GM10266 (cell line): Measurements from ENCODE around the gene NYNRIN.
A peak's percentile ranks its signal among the peaks of the same experiment; 100 is the strongest.

Experiments used
- DNase-seq: peaks from one replicate; pipeline ENCODE4 v3.0.0; 2012; ENCODE audit errors: extremely low spot score
- TF ChIP-seq, protein P1 (sequence below): IDR thresholded peaks from 2 replicates; pipeline ENCODE4 v1.5.1; 2012; ENCODE audit warnings: mild to moderate bottlenecking, low read depth; ENCODE audit not compliant: control insufficient read depth, insufficient read depth; ENCODE audit errors: missing control alignments

NYNRIN gene

GRCh38 chr14:24360281-24360680 lies 38.5 kb upstream of the NYNRIN start:
- no peak for DNase-seq
- TF ChIP-seq, protein P1, sequence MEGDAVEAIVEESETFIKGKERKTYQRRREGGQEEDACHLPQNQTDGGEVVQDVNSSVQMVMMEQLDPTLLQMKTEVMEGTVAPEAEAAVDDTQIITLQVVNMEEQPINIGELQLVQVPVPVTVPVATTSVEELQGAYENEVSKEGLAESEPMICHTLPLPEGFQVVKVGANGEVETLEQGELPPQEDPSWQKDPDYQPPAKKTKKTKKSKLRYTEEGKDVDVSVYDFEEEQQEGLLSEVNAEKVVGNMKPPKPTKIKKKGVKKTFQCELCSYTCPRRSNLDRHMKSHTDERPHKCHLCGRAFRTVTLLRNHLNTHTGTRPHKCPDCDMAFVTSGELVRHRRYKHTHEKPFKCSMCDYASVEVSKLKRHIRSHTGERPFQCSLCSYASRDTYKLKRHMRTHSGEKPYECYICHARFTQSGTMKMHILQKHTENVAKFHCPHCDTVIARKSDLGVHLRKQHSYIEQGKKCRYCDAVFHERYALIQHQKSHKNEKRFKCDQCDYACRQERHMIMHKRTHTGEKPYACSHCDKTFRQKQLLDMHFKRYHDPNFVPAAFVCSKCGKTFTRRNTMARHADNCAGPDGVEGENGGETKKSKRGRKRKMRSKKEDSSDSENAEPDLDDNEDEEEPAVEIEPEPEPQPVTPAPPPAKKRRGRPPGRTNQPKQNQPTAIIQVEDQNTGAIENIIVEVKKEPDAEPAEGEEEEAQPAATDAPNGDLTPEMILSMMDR: no peak

DNA sequence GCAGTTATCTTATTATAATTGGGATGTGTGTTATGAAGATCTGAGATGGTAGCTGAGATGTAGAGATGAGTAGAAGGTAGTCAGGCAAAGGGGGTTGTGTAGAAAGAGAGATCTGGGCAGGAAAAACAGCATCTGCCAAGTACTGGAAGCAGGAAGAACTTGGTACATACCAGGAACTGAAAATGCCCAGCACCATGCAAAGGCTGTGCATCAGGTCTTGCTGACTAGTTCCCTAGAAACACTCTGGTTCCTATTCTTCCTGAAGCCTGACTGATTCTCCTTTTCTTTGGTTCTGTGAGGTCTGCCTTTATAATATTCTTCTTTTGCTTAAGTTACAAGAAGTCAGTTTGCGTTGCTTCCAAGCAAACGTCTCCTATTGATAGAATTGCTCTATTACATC lies 37.5 kb upstream of the NYNRIN start:
- TF ChIP-seq, protein P1: no peak
- DNase-seq: no peak

- no peak for DNase-seq
- TF ChIP-seq, protein P1: no peak
Measured at GRCh38 chr14:24362241-24362960, 36.4 kb upstream of the NYNRIN start.

DNA sequence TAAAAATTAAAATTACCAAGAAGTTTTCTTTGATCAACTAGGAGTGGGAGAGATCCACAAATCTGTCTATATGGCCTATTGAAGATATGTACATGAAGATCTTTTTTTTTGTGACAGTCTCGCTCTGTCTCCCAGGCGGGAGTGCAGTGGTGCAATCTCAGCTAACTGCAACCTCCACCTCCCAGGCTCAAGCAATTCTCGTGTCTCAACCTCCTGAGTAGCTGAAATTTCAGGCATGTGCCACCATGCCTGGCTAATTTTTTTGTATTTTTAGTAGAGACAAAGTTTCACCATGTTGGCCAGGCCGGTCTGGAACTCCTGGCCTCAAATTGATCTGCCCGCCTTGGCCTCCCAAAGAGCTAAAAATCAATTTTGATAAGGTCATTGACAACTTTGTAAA lies 35.4 kb upstream of the NYNRIN start:
- no peak for DNase-seq
- TF ChIP-seq, protein P1: no peak

DNA sequence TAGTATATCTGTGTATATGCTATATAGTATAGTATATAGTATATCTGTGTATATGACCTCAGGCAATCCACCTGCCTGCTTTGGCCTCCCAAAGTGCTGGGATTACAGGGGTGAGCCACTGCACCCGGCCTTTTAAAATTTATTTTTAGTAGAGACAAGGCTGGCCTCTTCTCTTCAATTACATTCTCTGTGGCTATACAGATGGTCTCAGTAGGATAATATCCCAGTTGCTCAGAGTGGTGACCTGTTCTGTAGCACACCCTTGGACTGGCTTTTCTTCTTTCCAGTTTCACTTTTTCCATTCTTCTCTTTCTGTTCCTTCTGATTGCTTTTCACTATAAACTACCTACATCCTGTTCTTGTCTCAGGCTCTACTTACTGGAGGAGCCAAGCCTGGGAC lies 34.0 kb upstream of the NYNRIN start:
- DNase-seq: no peak
- TF ChIP-seq, protein P1: no peak

GRCh38 chr14:24365600-24366412 lies 33.0 kb upstream of the NYNRIN start:
- TF ChIP-seq, protein P1: peak; percentile 72
- peak; percentile 70 for DNase-seq

DNA sequence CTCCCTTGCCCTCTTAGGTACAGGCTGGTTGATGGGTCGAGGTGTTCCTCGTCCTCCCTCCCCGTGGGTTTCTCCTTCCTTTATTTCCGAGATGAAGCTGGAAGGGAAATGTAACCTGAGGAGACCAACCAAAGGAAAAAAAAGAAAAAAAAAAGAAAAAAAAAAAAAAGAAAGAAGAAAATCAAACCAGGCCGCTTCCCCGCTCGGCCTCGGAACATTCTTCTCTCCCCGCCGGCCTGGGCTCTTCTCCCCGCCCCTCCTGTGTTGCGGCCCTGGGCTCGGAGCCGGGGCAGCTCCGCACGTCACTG lies 32.4 kb upstream of the NYNRIN start:
- DNase-seq: no peak
- TF ChIP-seq, protein P1: no peak
